SK-N-MC (cell line): ENCODE results near the gene RPP14.

Experiments used
- EZH2 ChIP-seq: fragments of 200-600 bp; sonication (generic); IDR thresholded peaks from one replicate; pipeline ENCODE4 v1.6.1; 2017; ENCODE audit warnings: antibody characterized with exemption
- FOXP2 ChIP-seq: optimal IDR thresholded peaks from 2 replicates; pipeline ENCODE3; 2011; ENCODE audit warnings: mild to moderate bottlenecking, moderate library complexity; ENCODE audit not compliant: insufficient read depth; ENCODE audit errors: extremely low read length, control extremely low read depth
- POLR2AphosphoS5 ChIP-seq: IDR thresholded peaks from 2 replicates; pipeline ENCODE4 v1.6.1; 2012; ENCODE audit warnings: mild to moderate bottlenecking, low read depth, low read length, borderline replicate concordance

GRCh38 chr3:58331593-58332152, 25.6 kb downstream of the RPP14 start:
- TF ChIP-seq EZH2, result no peak
- no peak for TF ChIP-seq POLR2AphosphoS5
- TF ChIP-seq FOXP2, result no peak
